HepG2 (cell line): ENCODE results near the gene FBXL7. TPM values are rescaled to one million over a fixed set of nuclear protein-coding genes. Genes with fewer than 3 reads are reported as not detected.
"Not testable (repeated sequence)": the region's sequence is repeated elsewhere in the genome, so short reads cannot be mapped to it uniquely, and the experiment has no call there.

Experiments used
- ATAC-seq: fragments of 200-7000 bp; cut with Tn5 transposase; 3 replicates; pipeline ENCODE4 v1.9.1; 2020; ENCODE audit warnings: mild to moderate bottlenecking, moderate library complexity
- BruUV-seq: library from RNA; stranded (reverse); fragments of 400-500 nt; replicated peaks from 2 replicates; lab custom pipeline; 2021; lab: Mats Ljungman, UMichigan
- CTCF ChIA-PET: fragments of 300-600 bp; formaldehyde crosslinking; extraction: SDS; loops from one replicate; lab custom pipeline; 2021; ENCODE audit warnings: low total read pairs, inconsistent platforms, low intra/inter-chr PET ratio; lab: Yijun Ruan, JAX
- POLR2A ChIA-PET: fragments of 350-600 bp; sonication (Branson Sonifier 250); formaldehyde crosslinking; loops from one replicate; lab custom pipeline; 2020; ENCODE audit warnings: antibody characterized with exemption, inconsistent platforms; lab: Yijun Ruan, JAX
- DNase-seq: peaks from one replicate; pipeline ENCODE4 v3.0.0-alpha.2; 2015; ENCODE audit warnings: low spot score
- FAIRE-seq: peaks from 3 replicates; lab custom pipeline; 2011; peaks lifted over from hg19 to GRCh38; lab: Jason Lieb, UNC
- H2AFZ ChIP-seq: one replicate; pipeline ENCODE4 v1.6.1; 2011; ENCODE audit warnings: low read length, inconsistent platforms
- H3K27ac ChIP-seq: fragments of 300-600 bp; 3 replicates; pipeline ENCODE4 v1.8.0; 2011; ENCODE audit warnings: mixed run types, mild to moderate bottlenecking, mixed read lengths, low read length, inconsistent platforms; ENCODE audit not compliant: insufficient read depth; ENCODE audit errors: extremely low read length
- H3K27me3 ChIP-seq, 2 experiments: fragments of 200-600 bp in 1 of 2; 2 replicates in 1 of 2; 3 replicates in 1 of 2; pipeline versions ENCODE4 v1.6.0 to v1.8.0; 2011; ENCODE audit warnings: low read length in 2 of 2, mild to moderate bottlenecking in 2 of 2, moderate library complexity in 2 of 2, inconsistent platforms in 1 of 2; ENCODE audit not compliant: insufficient read depth in 2 of 2, control insufficient read depth in 1 of 2
- H3K36me3 ChIP-seq, 2 experiments: fragments of 200-600 bp in 1 of 2; replicated peaks in 1 of 2; 2 replicates in 1 of 2; 3 replicates in 1 of 2; pipeline versions ENCODE4 v1.5.1 to v1.8.0; 2011; ENCODE audit warnings: low read length in 2 of 2, inconsistent platforms in 1 of 2; ENCODE audit not compliant: insufficient read depth in 2 of 2, control insufficient read depth in 1 of 2
- H3K4me1 ChIP-seq: 2 replicates; pipeline ENCODE4 v1.5.1; 2012; ENCODE audit warnings: low read length, inconsistent platforms; ENCODE audit not compliant: insufficient read depth
- H3K4me2 ChIP-seq: 2 replicates; pipeline ENCODE4 v1.6.0; 2011; ENCODE audit warnings: low read depth, low read length, inconsistent platforms
- H3K4me3 ChIP-seq, 3 experiments: fragments of 200-600 bp in 1 of 3; sonication (generic), shearing (Covaris generic) in 1 of 3; replicated peaks in 1 of 3; 2 replicates each; pipeline ENCODE4 v1.5.1; 2011 to 2016; ENCODE audit warnings: low read length in 3 of 3, inconsistent platforms in 2 of 3, low read depth in 2 of 3, mild to moderate bottlenecking in 2 of 3, control low read depth in 1 of 3, mixed read lengths in 1 of 3; ENCODE audit not compliant: insufficient read depth in 1 of 3
- H3K79me2 ChIP-seq: one replicate; pipeline ENCODE4 v1.6.1; 2011; ENCODE audit warnings: low read length, inconsistent platforms; ENCODE audit not compliant: insufficient read depth
- H3K9ac ChIP-seq: 2 replicates; pipeline ENCODE4 v1.6.0; 2011; ENCODE audit warnings: mild to moderate bottlenecking, low read depth, low read length, inconsistent platforms; ENCODE audit not compliant: insufficient read depth
- H3K9me3 ChIP-seq: 2 replicates; pipeline ENCODE4 v1.5.1; 2012; ENCODE audit warnings: mild to moderate bottlenecking, low read length
- H4K20me1 ChIP-seq: 2 replicates; pipeline ENCODE4 v1.6.0; 2011; ENCODE audit warnings: inconsistent platforms, mild to moderate bottlenecking, low read length, moderate library complexity; ENCODE audit not compliant: insufficient read depth
- CEBPG ChIP-seq: IDR thresholded peaks from 2 replicates; pipeline ENCODE4 v1.6.1; 2016
- CHD2 ChIP-seq: IDR thresholded peaks from 2 replicates; pipeline ENCODE4 v1.6.1; 2011; ENCODE audit warnings: low read depth, low read length, improper control_type of control experiment
- MLX ChIP-seq: IDR thresholded peaks from 2 replicates; pipeline ENCODE4 v1.6.1; 2016
- RBFOX2 ChIP-seq: fragments of 200-400 bp; formaldehyde crosslinking; IDR thresholded peaks from 2 replicates; pipeline ENCODE4 v1.6.1; 2017; ENCODE audit warnings: low read depth, mild to moderate bottlenecking, low read length
- TBL1XR1 ChIP-seq: fragments of 150-350 bp; IDR thresholded peaks from 2 replicates; pipeline ENCODE4 v1.6.1; 2014; ENCODE audit warnings: borderline replicate concordance, low read length; ENCODE audit not compliant: partially characterized antibody
- TFAP4 ChIP-seq: sonication (generic); IDR thresholded peaks from 2 replicates; pipeline ENCODE4 v1.6.1; 2016; ENCODE audit warnings: low read depth, borderline replicate concordance
- WGBS: methylation state at CpG from one replicate; pipeline ENCODE4 v1.1.6; 2017; ENCODE audit warnings: low lambda C conversion rate; 5-methylcytosine and 5-hydroxymethylcytosine counted together
- in situ Hi-C: cut with HindIII; loops from 2 replicates; pipeline ENCODE4 v1.10.0; 2017; ENCODE audit warnings: low pct_unique_long_range_greater_than_20kb; ENCODE audit not compliant: extremely low pct_ligation_motif_present
- intact Hi-C: fragments of 100-400 bp; cut with micrococcal nuclease; formaldehyde crosslinking; loops from one replicate; pipeline ENCODE4 v1.10.0; 2022; ENCODE audit not compliant: unreplicated experiment
- polyA plus RNA-seq, 8 experiments: library from polyadenylated mRNA; depleted of rRNA in 3 of 8; stranded (reverse) in 7 of 8; unstranded in 1 of 8; fragments of >200 nt; fragmentation: Illumina TruSeq in 4 of 8; extraction: Trizol in 4 of 8; gene quantifications; 2 replicates each; pipeline versions ENCODE4 v1.2.1 to v1.2.3, GENCODE V29; 2011 to 2016; ENCODE audit warnings: low read depth in 4 of 8, missing spikeins in 1 of 8, mixed read lengths in 1 of 8; ENCODE audit not compliant: insufficient read depth in 1 of 8
- total RNA-seq, 5 experiments: library from RNA; depleted of rRNA; stranded (reverse); fragments of >200 nt; fragmentation: Illumina TruSeq; extraction: Trizol; gene quantifications; 2 replicates each; pipeline ENCODE4 v1.2.3, GENCODE V29; 2016; ENCODE audit warnings: low read depth in 1 of 5

Gene FBXL7
- total and polyA plus RNA-seq, 2 of the 13 experiments (the other 11 are each of a cell fraction or from before 2014, with no cell fraction given) = 0.07 TPM; not detected in 1

GRCh38 chr5:15864536-15865215, 364.7 kb downstream of the FBXL7 start (continued):
- TF ChIP-seq TFAP4 = no peak
- TF ChIP-seq MLX (CRISPR knock-in tag) = no peak
- TF ChIP-seq CEBPG = no peak
- no peak for TF ChIP-seq TBL1XR1
- TF ChIP-seq RBFOX2 = no peak
- no peak for TF ChIP-seq CHD2

GRCh38 chr5:15872259-15872658, 372.3 kb downstream of the FBXL7 start:
- CTCF ChIA-PET, H3K79me2 ChIP-seq, H3K4me1 ChIP-seq, H3K9ac ChIP-seq, BruUV-seq, FAIRE-seq, H4K20me1 ChIP-seq, H3K27me3 ChIP-seq, ATAC-seq, intact Hi-C loops, H2AFZ ChIP-seq, H3K27ac ChIP-seq, in situ Hi-C loops, POLR2A ChIA-PET, H3K36me3 ChIP-seq, DNase-seq, H3K4me3 ChIP-seq, H3K4me2 ChIP-seq: not testable (repeated sequence)
- WGBS = 7% methylated on average over 1 of the region's 1 CpG
- peaks cover 26% of the 10 kb centered on the region for H3K9me3 ChIP-seq
